HUDEP-2 (cell line): ENCODE measurements around the gene AMIGO3.
"Not testable (repeated sequence)": the region's sequence is repeated elsewhere in the genome, so short reads cannot be mapped to it uniquely, and the experiment has no call there.

Experiments
- DNase-seq, 76 experiments: peaks; one replicate each; lab custom pipeline; 2025; ENCODE audit not compliant: unreplicated experiment in 76 of 76; lab: John Stamatoyannopoulos, UW

The AMIGO3 gene

DNA sequence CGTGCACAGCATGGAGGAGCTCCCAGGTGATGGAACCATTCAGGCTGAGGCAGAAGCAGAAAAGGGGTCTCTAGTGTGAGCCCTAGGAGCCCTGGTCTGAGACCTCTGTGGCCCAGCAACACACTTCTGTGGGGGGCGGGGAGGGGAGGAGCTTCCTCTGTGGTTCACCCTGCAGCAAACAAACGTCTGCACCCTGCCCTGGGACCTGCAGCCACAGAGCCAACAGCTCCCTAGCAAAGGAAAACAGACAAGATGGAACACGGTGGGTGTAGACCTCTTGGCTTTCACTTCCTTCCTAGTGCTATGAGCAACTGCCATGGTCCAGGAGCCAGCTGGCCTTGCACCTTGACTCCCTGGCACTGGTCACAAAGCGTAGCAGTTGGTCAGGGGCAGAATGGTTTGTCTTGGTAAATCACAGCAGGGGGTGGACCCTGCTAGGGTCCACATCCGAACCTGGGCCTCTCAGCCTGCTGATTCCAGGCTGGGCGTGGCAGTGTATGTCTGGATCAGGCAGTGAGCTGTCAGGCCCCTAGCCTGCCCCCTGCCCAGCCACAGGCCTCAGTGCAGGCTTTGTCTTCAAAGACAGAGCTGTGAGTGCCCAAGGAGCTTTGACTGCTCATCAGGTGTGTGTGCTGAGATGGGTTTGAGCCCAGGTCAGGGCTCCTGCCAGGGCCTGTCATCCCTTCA is 6.7 kb downstream of the AMIGO3 start:
- DNase-seq: no peak

DNA sequence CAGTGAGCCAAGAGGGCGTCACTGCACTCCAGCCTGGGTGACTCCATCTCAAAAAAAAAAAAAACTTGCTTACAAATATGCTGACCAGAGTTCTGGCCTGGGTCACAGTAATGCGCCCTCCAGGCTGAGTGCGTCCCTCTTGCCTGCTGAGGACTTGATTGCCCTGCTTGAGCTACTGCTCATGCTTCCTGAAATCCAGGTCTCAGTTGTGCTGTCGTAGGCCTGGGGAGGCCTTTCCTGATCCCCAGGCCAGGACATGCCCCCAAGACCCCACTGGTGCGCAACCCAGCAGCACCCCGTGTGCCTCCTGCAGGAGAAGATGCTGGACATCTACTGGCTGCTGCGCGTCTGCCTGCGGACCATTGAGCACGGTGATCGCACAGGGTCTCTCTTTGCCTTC is 7.3 kb downstream of the AMIGO3 start:
- no peak for DNase-seq

DNA sequence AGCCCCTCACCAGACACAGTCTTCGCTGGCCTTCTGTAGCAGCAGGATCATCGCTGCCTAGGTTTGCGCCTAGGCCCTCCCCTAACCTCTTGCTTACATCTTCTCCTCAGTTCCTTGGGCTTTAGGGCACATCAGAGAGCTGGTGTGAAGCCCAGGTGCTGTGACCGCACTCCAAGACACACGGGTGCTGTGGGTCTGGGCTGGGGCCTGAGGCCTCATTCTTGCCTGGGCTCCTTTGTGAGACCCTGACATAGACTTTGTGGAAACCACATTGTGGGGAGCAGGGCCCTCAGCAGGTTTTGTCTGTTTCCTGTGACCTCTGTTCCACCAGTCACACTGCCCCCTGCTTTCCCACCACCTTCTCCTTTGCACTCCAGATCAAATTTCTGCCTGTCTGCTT is 8.0 kb downstream of the AMIGO3 start:
- DNase-seq: no peak

DNA sequence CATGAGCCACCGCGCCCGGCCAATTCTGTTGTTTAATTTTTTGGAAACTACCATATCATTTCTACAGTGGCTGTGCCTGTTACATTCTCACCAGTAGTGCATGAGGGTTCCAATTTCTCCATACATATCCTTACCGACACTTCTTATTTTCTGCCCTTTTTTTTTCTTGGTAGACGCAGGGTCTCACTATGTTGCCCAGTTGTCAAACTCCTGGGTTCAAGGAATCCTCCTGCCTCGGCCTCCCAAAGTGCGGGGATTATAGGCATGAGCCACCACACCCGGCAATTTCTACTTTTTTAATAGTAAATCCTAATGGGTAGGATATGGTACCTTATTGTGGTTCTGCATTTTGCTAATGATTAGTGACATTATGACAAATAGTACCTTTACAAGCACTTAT is 9.6 kb downstream of the AMIGO3 start:
- DNase-seq: no peak

DNA sequence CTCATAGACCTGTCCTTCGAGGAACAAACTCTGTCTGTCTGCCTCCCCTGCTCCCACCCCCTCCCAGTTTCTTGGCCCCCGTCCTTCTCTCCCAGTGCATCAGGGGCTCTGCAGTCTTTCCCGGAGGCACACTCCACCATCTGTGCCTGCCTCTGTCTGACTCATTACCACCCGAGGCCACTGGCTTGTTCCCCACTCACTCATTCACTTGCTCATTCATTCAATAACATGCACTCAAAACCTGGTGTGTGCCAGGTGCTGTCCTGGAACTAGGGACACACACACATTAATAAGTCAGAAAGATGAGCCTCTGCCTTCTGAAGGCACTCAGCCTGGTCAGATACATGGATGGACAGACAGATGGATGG is 12.4 kb downstream of the AMIGO3 start:
- DNase-seq: no peak

DNA sequence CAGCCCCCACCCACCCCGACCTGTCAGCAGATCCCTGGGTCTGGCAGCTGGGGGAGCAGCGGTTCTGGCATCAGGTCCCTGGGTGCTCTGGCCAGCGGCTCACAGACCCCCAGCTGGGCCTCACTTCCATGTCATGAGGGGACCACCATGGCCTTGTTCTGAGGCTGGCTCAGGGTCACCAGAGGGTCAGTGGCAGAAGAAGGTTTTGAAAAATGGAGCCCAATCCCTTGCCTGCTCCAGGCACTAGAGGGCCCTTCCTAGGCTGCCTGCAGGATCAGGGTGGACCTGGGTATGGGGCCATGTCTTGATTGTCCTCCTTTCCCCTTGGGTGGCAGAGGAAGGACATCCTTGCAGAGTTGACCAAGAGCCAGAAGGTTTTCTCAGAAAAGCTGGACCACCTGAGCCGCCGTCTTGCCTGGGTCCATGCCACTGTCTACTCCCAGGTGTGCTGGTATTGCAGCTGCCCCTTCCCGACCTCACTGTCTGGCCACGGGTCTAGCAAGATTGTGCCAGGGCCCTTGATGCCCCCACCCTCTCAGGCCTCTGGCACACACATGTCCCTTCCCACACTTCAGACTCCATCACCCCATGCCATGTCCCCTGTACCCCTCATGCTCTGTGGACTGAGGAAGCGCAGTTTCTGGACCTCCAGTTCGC is 12.9 kb downstream of the AMIGO3 start:
- DNase-seq: no peak

DNA sequence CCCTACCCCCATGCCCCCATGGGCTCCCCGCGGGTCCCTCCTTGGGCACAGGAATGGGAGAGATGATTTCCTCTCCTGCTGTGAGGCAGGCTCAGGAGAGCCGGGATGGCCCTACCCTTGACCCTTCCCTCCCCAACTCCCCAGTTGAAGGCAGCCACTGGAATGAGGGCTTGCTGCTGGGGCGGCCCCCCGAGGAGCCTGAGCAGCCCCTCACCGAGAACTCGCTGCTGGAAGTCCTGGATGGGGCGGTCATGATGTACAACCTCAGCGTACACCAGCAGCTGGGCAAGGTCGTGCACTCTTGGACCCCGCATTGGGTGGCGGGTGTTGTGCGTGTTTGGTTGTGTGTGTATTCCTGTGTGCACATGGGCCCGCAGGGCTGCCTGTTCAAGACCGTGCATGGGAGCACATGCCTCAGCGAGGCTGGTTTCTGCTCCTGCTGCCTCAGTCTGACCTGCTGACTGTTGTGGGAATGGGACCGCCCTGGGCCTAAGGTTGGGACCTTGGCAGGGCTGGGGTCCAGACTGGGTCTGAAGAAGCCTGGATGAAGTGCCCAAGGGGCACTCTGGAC is 14.0 kb downstream of the AMIGO3 start:
- no peak for DNase-seq

DNA sequence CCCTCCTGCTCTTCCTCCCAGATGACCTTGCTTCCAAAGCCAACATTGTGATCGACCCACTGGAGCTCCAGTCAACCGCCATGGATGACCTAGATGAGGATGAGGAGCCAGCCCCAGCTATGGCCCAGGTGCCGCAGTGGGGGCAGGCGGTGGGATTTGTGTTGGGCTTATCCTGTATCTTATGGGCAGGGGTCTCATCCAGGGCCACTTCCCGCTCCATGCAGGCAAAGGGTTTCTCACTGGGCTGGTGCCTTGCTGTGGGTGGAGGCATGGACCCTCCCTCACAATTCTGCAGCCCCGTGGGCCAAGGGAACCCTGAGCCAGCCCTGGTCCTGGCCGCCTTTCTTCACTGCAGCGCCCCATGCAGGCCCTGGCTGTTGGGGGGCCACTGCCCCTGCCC is 14.9 kb downstream of the AMIGO3 start:
- DNase-seq: no peak

DNA sequence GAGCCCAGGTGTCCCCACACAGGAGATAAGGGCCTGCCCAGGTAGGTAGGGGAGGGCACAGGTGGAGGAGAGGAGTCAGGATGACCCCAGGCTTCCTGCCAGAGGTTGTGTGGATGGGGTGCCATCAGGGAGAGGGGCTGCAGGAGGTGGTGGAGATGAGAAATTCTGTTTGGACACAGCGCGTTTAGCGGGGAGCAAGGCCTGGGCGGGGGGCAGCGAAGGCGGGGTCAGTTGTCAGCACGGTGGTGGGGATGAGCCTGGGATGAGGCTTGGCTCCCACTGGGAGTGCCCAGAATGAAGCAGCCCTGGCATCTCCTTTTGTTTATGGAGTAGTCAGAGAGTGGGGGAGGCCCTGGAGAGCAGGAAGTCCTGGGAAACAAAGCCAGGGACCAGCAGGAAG is 15.5 kb downstream of the AMIGO3 start:
- DNase-seq: no peak

DNA sequence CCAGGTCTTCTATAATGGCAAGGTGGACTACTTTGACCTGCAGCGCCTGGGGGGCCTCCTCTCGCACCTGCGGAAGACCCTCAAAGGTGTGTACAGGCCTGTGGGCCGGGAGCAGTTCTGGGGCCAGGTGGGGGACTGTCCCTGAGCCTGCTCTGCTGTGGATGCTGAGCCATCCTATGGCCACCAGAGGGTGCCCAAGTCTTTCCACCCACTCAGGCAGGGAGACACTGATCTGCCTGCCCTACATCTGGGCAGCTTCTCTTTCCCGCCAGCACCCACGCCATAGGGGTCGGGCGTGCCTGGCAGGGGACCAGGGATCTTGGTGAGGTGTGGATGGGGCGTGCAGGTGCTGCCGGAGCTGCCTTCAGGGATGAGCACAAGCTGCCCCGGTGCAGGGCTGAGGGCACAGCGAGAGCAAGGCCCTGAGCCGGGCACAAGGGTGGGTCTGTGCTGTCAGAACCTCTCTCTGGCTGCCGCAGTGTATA is 16.0 kb downstream of the AMIGO3 start:
- peak in 60 of 76 experiments; percentile 9 to 69 (median 45) for DNase-seq

DNA sequence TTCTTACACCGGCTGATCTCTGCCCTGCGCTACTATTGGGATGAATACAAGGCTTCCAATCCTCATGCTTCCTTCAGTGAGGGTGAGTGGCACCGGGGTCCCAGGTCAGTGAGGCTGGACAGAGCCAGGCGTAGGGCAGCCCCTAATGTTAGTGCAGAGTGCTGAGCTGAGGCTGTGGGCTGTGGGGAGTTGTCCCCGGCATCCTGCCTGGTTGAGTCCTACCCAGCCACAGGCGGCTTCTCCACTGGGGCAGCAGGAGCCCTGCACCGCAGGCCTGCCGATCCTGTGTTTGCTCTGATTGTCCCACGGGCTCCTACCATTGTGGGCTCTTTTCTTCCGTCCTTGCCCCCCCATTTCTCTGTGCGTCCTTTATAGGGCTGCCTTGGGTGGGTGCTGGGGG is 16.8 kb downstream of the AMIGO3 start:
- no peak for DNase-seq

DNA sequence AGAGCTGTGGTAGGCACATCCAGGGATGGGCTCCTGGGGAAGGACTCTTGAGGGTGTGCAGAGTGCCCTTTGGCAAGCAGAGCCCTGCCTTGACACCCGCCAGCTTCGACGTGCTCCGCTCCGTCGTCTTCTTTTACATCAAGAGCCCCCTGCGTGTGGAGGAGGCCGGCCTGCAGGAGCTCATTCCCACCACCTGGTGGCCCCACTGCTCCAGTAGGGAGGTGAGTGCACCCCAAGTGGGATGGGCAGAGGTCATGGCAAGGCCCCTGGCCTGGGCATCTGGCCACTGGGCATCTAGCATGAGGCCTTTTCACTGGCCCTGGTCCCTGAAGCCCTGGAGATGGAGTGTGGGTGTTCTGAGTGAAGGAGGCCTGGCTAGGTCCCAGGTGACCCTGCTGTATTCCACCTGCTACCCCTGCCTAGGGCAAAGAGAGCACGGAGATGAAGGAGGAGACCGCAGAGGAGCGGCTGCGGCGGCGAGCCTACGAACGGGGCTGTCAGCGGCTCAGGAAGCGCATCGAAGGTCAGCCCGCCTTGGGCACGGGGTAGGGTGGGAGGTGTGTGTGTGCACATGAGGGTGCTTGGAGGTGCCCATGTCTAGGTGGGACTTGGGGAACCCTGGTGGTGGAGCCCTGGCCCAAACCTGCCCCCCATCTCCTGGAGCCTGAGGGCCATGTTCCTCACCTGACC is 18.0 kb downstream of the AMIGO3 start:
- peak in 3 of 76 experiments; percentile 9 to 15 (median 11) for DNase-seq

DNA sequence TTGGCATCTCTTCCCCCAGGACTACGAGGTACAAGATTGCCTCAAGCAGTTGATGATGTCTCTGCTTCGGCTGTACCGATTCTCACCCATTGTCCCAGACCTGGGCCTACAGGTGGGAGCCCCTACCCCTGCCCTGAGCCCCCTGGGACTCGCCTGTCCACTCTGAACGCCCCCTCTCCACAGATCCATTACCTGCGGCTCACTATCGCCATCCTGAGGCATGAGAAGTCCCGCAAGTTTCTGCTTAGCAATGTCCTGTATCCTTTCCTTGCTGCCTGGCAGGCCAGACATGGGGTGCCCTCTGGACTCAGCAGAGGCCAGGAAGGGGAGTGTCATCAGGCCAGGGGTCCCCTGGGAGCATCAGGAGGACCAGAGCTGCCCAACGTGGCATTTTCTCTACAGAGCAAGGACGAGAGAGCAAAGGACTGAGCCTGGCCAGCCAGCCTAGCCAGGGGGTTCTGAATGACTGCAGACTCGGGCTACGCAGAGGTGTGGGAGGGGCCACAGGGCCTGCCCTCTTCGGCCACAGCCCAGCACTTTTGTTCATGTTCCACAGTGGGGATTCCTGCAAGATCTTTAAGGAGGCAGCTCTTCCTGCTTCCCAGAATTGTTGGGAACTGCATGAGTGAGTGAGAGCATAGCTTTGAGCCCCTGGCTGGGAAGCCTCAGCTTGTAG is 18.9 kb downstream of the AMIGO3 start:
- DNase-seq: no peak

DNA sequence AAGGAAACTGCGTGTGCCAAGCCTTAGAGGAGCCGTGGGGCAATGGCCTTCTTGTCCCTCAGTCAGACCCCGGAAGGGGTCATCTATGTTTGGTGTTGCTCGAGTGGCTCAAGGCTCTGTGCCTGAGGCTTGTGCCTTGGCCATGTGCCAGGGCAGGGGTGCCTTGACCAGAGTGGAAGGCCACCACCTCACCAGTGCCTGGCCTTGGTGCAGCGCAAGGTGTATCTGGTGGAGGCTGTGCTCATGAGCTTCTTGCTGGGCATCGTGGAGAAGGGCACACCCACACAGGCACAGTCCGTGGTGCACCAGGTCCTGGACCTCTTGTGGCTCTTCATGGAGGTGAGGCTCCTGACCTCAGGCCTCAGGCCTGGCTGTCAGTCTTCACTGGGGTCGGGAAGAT is 19.5 kb downstream of the AMIGO3 start:
- no peak for DNase-seq

DNA sequence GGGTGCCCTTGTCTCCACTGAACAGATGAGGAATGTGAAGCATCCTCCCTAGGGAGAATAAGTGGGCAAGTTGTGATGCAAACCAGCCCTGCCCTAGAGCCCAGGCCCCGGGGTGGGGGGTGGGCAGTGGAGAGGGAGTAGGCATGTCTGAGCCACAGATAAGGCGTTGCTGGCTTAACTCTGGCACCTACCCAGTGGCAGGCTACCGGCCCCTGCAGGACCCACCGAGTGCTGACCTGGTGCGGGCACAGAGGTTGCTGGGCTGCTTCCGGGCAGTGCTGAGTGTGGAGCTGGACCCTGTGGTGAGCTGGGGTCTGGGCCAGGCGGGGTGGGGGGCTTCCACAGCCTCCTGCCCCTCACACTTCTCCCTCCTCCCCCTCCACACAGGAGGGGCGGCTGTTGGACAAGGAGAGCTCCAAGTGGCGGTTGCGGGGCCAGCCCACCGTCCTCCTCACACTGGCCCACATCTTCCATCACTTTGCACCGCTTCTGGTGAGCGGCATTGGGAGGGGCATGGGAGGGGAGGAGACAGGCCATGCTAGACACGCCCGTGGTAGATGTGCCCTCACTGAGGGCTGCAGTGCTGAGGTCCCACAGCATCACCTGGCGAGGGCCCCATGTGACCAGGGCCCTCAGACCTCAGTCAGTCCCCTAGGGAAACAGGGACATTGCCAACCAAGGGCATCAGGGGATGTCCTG is 20.1 kb downstream of the AMIGO3 start:
- peak in 53 of 76 experiments; percentile 1 to 71 (median 42) for DNase-seq

DNA sequence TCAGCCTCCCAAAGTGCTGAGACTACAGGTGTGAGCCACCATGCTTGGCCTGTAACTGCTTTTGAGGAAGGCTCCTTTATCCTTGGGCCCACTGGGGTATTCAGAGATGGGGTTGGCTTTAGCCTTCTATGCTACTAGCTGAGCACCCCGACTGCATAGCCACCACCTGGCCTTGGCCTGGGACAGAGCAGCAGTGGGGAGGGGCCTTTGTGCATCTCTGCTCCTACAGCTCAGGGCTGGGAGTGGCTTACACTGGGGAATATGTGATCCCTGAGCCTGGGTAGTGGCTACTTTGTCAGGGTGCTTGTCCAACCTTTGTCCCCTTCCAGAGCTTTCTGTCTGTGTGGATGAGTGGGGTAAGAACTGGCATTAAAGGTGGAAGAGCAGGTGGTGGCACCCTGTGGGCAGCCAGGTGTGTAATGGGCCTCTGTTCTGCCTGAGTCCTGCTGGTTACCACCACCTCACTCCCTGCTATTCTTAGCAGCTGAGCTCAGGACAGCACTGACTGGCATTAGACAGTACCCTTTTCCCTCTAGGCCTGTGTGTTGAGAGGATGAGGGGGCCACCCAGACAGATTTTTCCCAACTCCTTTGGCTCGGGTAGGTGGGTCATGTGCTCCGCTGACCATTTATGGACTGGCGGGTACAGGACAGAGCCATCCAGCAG is 24.0 kb downstream of the AMIGO3 start:
- DNase-seq: not testable (repeated sequence)

DNA sequence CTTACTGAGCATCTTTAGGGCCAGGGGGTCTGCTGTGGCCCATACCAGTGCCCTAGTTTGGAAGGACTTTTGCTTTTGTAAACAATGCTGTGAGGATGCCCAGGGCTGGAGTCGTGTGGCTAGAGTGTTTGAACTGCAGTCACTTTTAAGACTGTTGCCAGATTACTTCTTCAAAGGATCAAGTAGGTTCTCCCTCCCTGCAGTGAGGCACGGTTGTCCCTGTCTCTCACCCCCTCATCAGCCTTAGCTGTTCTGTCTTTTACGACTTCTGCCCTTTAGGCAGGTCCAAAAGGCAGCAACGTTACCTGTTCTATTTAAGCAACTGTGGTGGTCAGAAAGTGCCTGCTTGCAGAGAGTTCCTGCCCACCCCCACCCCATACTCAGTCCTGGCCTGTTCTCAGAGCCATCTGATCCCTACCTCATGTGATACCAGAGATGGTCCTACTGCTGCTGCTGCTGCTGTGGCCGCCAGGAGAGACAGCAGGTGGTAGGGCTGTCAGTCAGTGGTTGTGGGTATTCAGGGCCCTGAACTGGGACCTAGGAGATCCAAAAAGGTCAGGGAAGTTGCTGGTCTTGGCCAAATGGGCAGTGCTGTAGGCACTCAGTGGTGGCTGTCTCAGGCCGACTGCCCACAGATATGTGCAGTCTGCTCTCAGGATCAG is 24.9 kb downstream of the AMIGO3 start:
- DNase-seq: not testable (repeated sequence)

DNA sequence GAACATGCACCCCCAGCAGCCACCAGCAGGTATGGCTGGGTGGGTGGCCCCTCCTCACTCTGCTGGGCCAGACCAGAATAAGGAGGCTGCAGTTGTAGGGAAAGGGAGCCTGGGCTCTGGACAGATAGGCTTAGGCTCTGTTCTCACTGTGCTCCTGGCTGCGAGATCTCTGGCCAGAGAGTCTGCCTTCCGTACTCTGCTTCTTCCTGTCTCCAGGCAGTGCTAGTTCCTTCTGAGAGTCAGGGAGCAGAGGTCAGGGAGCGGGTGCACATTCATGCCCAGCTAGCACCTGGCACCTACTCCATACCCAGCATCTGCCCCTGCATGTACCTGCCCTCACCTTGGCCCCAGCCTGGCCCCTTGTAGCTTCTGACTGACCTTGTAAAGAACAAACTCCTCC is 28.0 kb downstream of the AMIGO3 start:
- DNase-seq: not testable (repeated sequence)

DNA sequence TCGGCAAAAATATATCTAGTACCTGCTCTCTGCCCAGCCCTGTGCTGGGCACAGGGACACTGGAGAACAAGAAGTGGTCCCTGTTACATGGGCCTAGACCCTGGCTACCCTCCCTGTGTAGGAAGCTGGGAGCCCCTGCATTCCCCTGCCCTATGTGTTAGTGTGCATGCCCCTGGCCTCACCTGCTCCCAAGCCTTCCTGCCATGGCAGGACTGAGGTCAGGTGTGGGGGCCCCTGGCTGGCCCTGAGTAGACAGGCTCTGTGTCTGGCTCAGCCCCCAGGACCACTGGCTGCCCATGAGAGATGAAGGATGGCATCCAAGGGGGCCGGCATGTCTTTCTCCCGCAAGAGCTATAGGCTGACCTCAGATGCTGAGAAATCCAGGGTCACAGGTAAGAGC is 28.6 kb downstream of the AMIGO3 start:
- not testable (repeated sequence) for DNase-seq
